ENCODE data around the gene CTNNA3. TPM values are rescaled to one million over a fixed set of nuclear protein-coding genes. Genes with fewer than 3 reads are reported as not detected.

The CTNNA3 gene
- total RNA-seq, 1 donor from 2014 or later = 3.3 TPM

- Mint-ChIP-seq H3K9me3 (ENCODE audit: unreplicated experiment) (no peaks in the 10 kb centered on the region), H3K27ac (ENCODE audit: unreplicated experiment) (no peak overlapping the region), H3K4me1 (ENCODE audit: low read depth, unreplicated experiment) (no peaks in the 10 kb centered on the region), H3K27me3 (ENCODE audit: unreplicated experiment) (no peaks in the 10 kb centered on the region), H3K36me3 (ENCODE audit: unreplicated experiment) (no peaks in the 10 kb centered on the region), H3K4me3 (ENCODE audit: unreplicated experiment) (no peak overlapping the region)
- TF ChIP-seq CTCF (IDR thresholded peaks at IDR 0.05; ENCODE audit: partially characterized antibody, unreplicated experiment) = no peak
- no peak for DNase-seq
Measured at GRCh38 chr10:67017218-67017617, 678.8 kb downstream of the CTNNA3 start.

- no peaks in the 10 kb centered on the region for H3K9me3 Mint-ChIP-seq (ENCODE audit: unreplicated experiment)
- no peak overlapping the region for H3K4me3 Mint-ChIP-seq (ENCODE audit: unreplicated experiment)
Measured at GRCh38 chr10:67015225-67015624, 680.8 kb downstream of the CTNNA3 start.

GRCh38 chr10:67011981-67012380, 684.0 kb downstream of the CTNNA3 start:
- no peaks in the 10 kb centered on the region for H3K4me1 Mint-ChIP-seq (ENCODE audit: low read depth, unreplicated experiment)
- no peaks in the 10 kb centered on the region for H3K9me3 Mint-ChIP-seq (ENCODE audit: unreplicated experiment)
- no peak overlapping the region for H3K27ac Mint-ChIP-seq (ENCODE audit: unreplicated experiment)
- H3K27me3 Mint-ChIP-seq (ENCODE audit: unreplicated experiment) = no peaks in the 10 kb centered on the region
- no peak overlapping the region for H3K4me3 Mint-ChIP-seq (ENCODE audit: unreplicated experiment)
- H3K36me3 Mint-ChIP-seq (ENCODE audit: unreplicated experiment) = no peaks in the 10 kb centered on the region
- no peak for DNase-seq
- no peak for TF ChIP-seq CTCF (IDR thresholded peaks at IDR 0.05; ENCODE audit: partially characterized antibody, unreplicated experiment)

More at GRCh38 chr10:67015225-67015624, 680.8 kb downstream of the CTNNA3 start:
- no peaks in the 10 kb centered on the region for H3K36me3 Mint-ChIP-seq (ENCODE audit: unreplicated experiment)
- DNase-seq = no peak
- H3K27me3 Mint-ChIP-seq (ENCODE audit: unreplicated experiment) = no peaks in the 10 kb centered on the region
- TF ChIP-seq CTCF (IDR thresholded peaks at IDR 0.05; ENCODE audit: partially characterized antibody, unreplicated experiment) = no peak
- H3K4me1 Mint-ChIP-seq (ENCODE audit: low read depth, unreplicated experiment) = no peaks in the 10 kb centered on the region
- H3K27ac Mint-ChIP-seq (ENCODE audit: unreplicated experiment) = no peak overlapping the region

- no peak overlapping the region for H3K27ac Mint-ChIP-seq (ENCODE audit: unreplicated experiment)
- no peak for DNase-seq
- H3K4me3 Mint-ChIP-seq (ENCODE audit: unreplicated experiment) = no peak overlapping the region
- no peaks in the 10 kb centered on the region for H3K9me3 Mint-ChIP-seq (ENCODE audit: unreplicated experiment)
- H3K36me3 Mint-ChIP-seq (ENCODE audit: unreplicated experiment) = no peaks in the 10 kb centered on the region
- TF ChIP-seq CTCF (IDR thresholded peaks at IDR 0.05; ENCODE audit: partially characterized antibody, unreplicated experiment) = no peak
- no peaks in the 10 kb centered on the region for H3K4me1 Mint-ChIP-seq (ENCODE audit: low read depth, unreplicated experiment)
- no peaks in the 10 kb centered on the region for H3K27me3 Mint-ChIP-seq (ENCODE audit: unreplicated experiment)
Measured at GRCh38 chr10:67011480-67011879, 684.5 kb downstream of the CTNNA3 start.

- H3K27ac Mint-ChIP-seq (ENCODE audit: unreplicated experiment) = no peak overlapping the region
- TF ChIP-seq CTCF (IDR thresholded peaks at IDR 0.05; ENCODE audit: partially characterized antibody, unreplicated experiment) = no peak
Measured at GRCh38 chr10:67005981-67006380, 690.0 kb downstream of the CTNNA3 start.

More at GRCh38 chr10:67005981-67006380, 690.0 kb downstream of the CTNNA3 start:
- H3K36me3 Mint-ChIP-seq (ENCODE audit: unreplicated experiment) = no peaks in the 10 kb centered on the region
- peaks cover 3% of the 10 kb centered on the region for H3K4me1 Mint-ChIP-seq (ENCODE audit: low read depth, unreplicated experiment)
- no peak for DNase-seq
- no peaks in the 10 kb centered on the region for H3K9me3 Mint-ChIP-seq (ENCODE audit: unreplicated experiment)
- no peak overlapping the region for H3K4me3 Mint-ChIP-seq (ENCODE audit: unreplicated experiment)
- no peaks in the 10 kb centered on the region for H3K27me3 Mint-ChIP-seq (ENCODE audit: unreplicated experiment)
